HepG2 (cell line): ENCODE results near the gene EBP. TPM values are rescaled to one million over a fixed set of nuclear protein-coding genes. Genes with fewer than 3 reads are reported as not detected.

Source experiments
- ATAC-seq: fragments of 200-7000 bp; cut with Tn5 transposase; 3 replicates; pipeline ENCODE4 v1.9.1; 2020; ENCODE audit warnings: mild to moderate bottlenecking, moderate library complexity
- BruUV-seq: library from RNA; stranded (reverse); fragments of 400-500 nt; replicated peaks from 2 replicates; lab custom pipeline; 2021; lab: Mats Ljungman, UMichigan
- CTCF ChIA-PET: fragments of 300-600 bp; formaldehyde crosslinking; extraction: SDS; loops from one replicate; lab custom pipeline; 2021; ENCODE audit warnings: low total read pairs, inconsistent platforms, low intra/inter-chr PET ratio; lab: Yijun Ruan, JAX
- POLR2A ChIA-PET: fragments of 350-600 bp; sonication (Branson Sonifier 250); formaldehyde crosslinking; loops from one replicate; lab custom pipeline; 2020; ENCODE audit warnings: antibody characterized with exemption, inconsistent platforms; lab: Yijun Ruan, JAX
- DNase-seq: peaks from one replicate; pipeline ENCODE4 v3.0.0-alpha.2; 2015; ENCODE audit warnings: low spot score
- FAIRE-seq: peaks from 3 replicates; lab custom pipeline; 2011; peaks lifted over from hg19 to GRCh38; lab: Jason Lieb, UNC
- H2AFZ ChIP-seq: one replicate; pipeline ENCODE4 v1.6.1; 2011; ENCODE audit warnings: low read length, inconsistent platforms
- H3K27ac ChIP-seq: fragments of 300-600 bp; 3 replicates; pipeline ENCODE4 v1.8.0; 2011; ENCODE audit warnings: mixed run types, mild to moderate bottlenecking, mixed read lengths, low read length, inconsistent platforms; ENCODE audit not compliant: insufficient read depth; ENCODE audit errors: extremely low read length
- H3K27me3 ChIP-seq, 2 experiments: fragments of 200-600 bp in 1 of 2; 2 replicates in 1 of 2; 3 replicates in 1 of 2; pipeline versions ENCODE4 v1.6.0 to v1.8.0; 2011; ENCODE audit warnings: low read length in 2 of 2, mild to moderate bottlenecking in 2 of 2, moderate library complexity in 2 of 2, inconsistent platforms in 1 of 2; ENCODE audit not compliant: insufficient read depth in 2 of 2, control insufficient read depth in 1 of 2
- H3K36me3 ChIP-seq, 2 experiments: fragments of 200-600 bp in 1 of 2; replicated peaks in 1 of 2; 2 replicates in 1 of 2; 3 replicates in 1 of 2; pipeline versions ENCODE4 v1.5.1 to v1.8.0; 2011; ENCODE audit warnings: low read length in 2 of 2, inconsistent platforms in 1 of 2; ENCODE audit not compliant: insufficient read depth in 2 of 2, control insufficient read depth in 1 of 2
- H3K4me1 ChIP-seq: 2 replicates; pipeline ENCODE4 v1.5.1; 2012; ENCODE audit warnings: low read length, inconsistent platforms; ENCODE audit not compliant: insufficient read depth
- H3K4me2 ChIP-seq: 2 replicates; pipeline ENCODE4 v1.6.0; 2011; ENCODE audit warnings: low read depth, low read length, inconsistent platforms
- H3K4me3 ChIP-seq, 3 experiments: fragments of 200-600 bp in 1 of 3; sonication (generic), shearing (Covaris generic) in 1 of 3; replicated peaks in 1 of 3; 2 replicates each; pipeline ENCODE4 v1.5.1; 2011 to 2016; ENCODE audit warnings: low read length in 3 of 3, inconsistent platforms in 2 of 3, low read depth in 2 of 3, mild to moderate bottlenecking in 2 of 3, control low read depth in 1 of 3, mixed read lengths in 1 of 3; ENCODE audit not compliant: insufficient read depth in 1 of 3
- H3K79me2 ChIP-seq: one replicate; pipeline ENCODE4 v1.6.1; 2011; ENCODE audit warnings: low read length, inconsistent platforms; ENCODE audit not compliant: insufficient read depth
- H3K9ac ChIP-seq: 2 replicates; pipeline ENCODE4 v1.6.0; 2011; ENCODE audit warnings: mild to moderate bottlenecking, low read depth, low read length, inconsistent platforms; ENCODE audit not compliant: insufficient read depth
- H3K9me3 ChIP-seq: 2 replicates; pipeline ENCODE4 v1.5.1; 2012; ENCODE audit warnings: mild to moderate bottlenecking, low read length
- H4K20me1 ChIP-seq: 2 replicates; pipeline ENCODE4 v1.6.0; 2011; ENCODE audit warnings: inconsistent platforms, mild to moderate bottlenecking, low read length, moderate library complexity; ENCODE audit not compliant: insufficient read depth
- HMG20A ChIP-seq: IDR thresholded peaks from 2 replicates; pipeline ENCODE4 v1.6.1; 2016; ENCODE audit warnings: borderline replicate concordance
- HNRNPL ChIP-seq: fragments of 200-400 bp; formaldehyde crosslinking; IDR thresholded peaks from 2 replicates; pipeline ENCODE4 v1.6.1; 2017; ENCODE audit warnings: mild to moderate bottlenecking, low read depth, low read length
- IKZF5 ChIP-seq: IDR thresholded peaks from 2 replicates; pipeline ENCODE4 v1.6.1; 2018; ENCODE audit warnings: missing genetic modification reagents, mild to moderate bottlenecking, missing compliant biosample characterization
- JUND ChIP-seq: sonication (generic); formaldehyde crosslinking; IDR thresholded peaks from 2 replicates; pipeline ENCODE4 v1.8.0; 2022; ENCODE audit warnings: mild to moderate bottlenecking, missing genetic modification reagents
- KDM1A ChIP-seq: IDR thresholded peaks from 2 replicates; pipeline ENCODE4 v1.6.1; 2016; ENCODE audit warnings: missing compliant biosample characterization
- LRRFIP1 ChIP-seq: sonication (generic); formaldehyde crosslinking; conservative IDR thresholded peaks from 2 replicates; pipeline ENCODE4 v1.4.0; 2020; ENCODE audit warnings: missing genetic modification reagents
- MLLT10 ChIP-seq: sonication (generic); formaldehyde crosslinking; IDR thresholded peaks from 2 replicates; pipeline ENCODE4 v1.4.0; 2020; ENCODE audit warnings: missing genetic modification reagents
- NCOA2 ChIP-seq: sonication (generic); formaldehyde crosslinking; IDR thresholded peaks from 2 replicates; pipeline ENCODE4 v1.8.0; 2022; ENCODE audit warnings: inconsistent platforms
- POGZ ChIP-seq: sonication (generic); formaldehyde crosslinking; IDR thresholded peaks from 2 replicates; pipeline ENCODE4 v1.4.0; 2020; ENCODE audit warnings: mild to moderate bottlenecking, missing genetic modification reagents
- RNF2 ChIP-seq: fragments of 450-650 bp; conservative IDR thresholded peaks from 2 replicates; pipeline ENCODE4 v1.6.1; 2016; ENCODE audit warnings: low read depth
- TBX3 ChIP-seq: fragments of 450-650 bp; IDR thresholded peaks from 2 replicates; pipeline ENCODE4 v1.6.1; 2017; ENCODE audit warnings: antibody characterized with exemption, mild to moderate bottlenecking, inconsistent platforms, borderline replicate concordance
- TCF12 ChIP-seq, 2 experiments: fragments of 450-650 bp in 1 of 2; sonication (generic) in 1 of 2; formaldehyde crosslinking in 1 of 2; IDR thresholded peaks; 2 replicates each; pipeline versions ENCODE4 v1.6.1 to v1.8.0; 2017 to 2022; ENCODE audit warnings: antibody characterized with exemption in 1 of 2, mild to moderate bottlenecking in 1 of 2, missing genetic modification reagents in 1 of 2, moderate library complexity in 1 of 2
- THAP11 ChIP-seq: IDR thresholded peaks from 2 replicates; pipeline ENCODE4 v1.6.1; 2016; ENCODE audit warnings: missing biosample characterization, missing genetic modification reagents
- ZNF790 ChIP-seq: sonication (generic); formaldehyde crosslinking; IDR thresholded peaks from 2 replicates; pipeline ENCODE4 v1.8.0; 2022; ENCODE audit warnings: missing genetic modification reagents, mild to moderate bottlenecking, borderline replicate concordance
- ZSCAN5A ChIP-seq: sonication (generic); formaldehyde crosslinking; IDR thresholded peaks from 2 replicates; pipeline ENCODE4 v1.8.0; 2022; ENCODE audit warnings: mild to moderate bottlenecking, missing genetic modification reagents, borderline replicate concordance
- WGBS: methylation state at CpG from one replicate; pipeline ENCODE4 v1.1.6; 2017; ENCODE audit warnings: low lambda C conversion rate; 5-methylcytosine and 5-hydroxymethylcytosine counted together
- in situ Hi-C: cut with HindIII; loops from 2 replicates; pipeline ENCODE4 v1.10.0; 2017; ENCODE audit warnings: low pct_unique_long_range_greater_than_20kb; ENCODE audit not compliant: extremely low pct_ligation_motif_present
- intact Hi-C: fragments of 100-400 bp; cut with micrococcal nuclease; formaldehyde crosslinking; loops from one replicate; pipeline ENCODE4 v1.10.0; 2022; ENCODE audit not compliant: unreplicated experiment
- polyA plus RNA-seq, 8 experiments: library from polyadenylated mRNA; depleted of rRNA in 3 of 8; stranded (reverse) in 7 of 8; unstranded in 1 of 8; fragments of >200 nt; fragmentation: Illumina TruSeq in 4 of 8; extraction: Trizol in 4 of 8; gene quantifications; 2 replicates each; pipeline versions ENCODE4 v1.2.1 to v1.2.3, GENCODE V29; 2011 to 2016; ENCODE audit warnings: low read depth in 4 of 8, missing spikeins in 1 of 8, mixed read lengths in 1 of 8; ENCODE audit not compliant: insufficient read depth in 1 of 8
- total RNA-seq, 5 experiments: library from RNA; depleted of rRNA; stranded (reverse); fragments of >200 nt; fragmentation: Illumina TruSeq; extraction: Trizol; gene quantifications; 2 replicates each; pipeline ENCODE4 v1.2.3, GENCODE V29; 2016; ENCODE audit warnings: low read depth in 1 of 5

EBP gene
- total and polyA plus RNA-seq, 2 of the 13 experiments (the other 11 are each of a cell fraction or from before 2014, with no cell fraction given), result 106 to 260 TPM

- BruUV-seq, result no TSS peak
- DNase-seq, result no peak
- H3K9ac ChIP-seq, result no peak overlapping the region
- no peak for FAIRE-seq
- TF ChIP-seq TCF12 (IDR thresholded peaks at IDR 0.05), result no peak
- no peak for TF ChIP-seq TCF12 (CRISPR knock-in tag; IDR thresholded peaks at IDR 0.05)
- no peak for TF ChIP-seq POGZ (CRISPR knock-in tag)
- TF ChIP-seq THAP11 (CRISPR knock-in tag), result no peak
- no peak for TF ChIP-seq IKZF5 (CRISPR knock-in tag)
- TF ChIP-seq HNRNPL, result no peak
- no peak for TF ChIP-seq RNF2
- TF ChIP-seq MLLT10 (CRISPR knock-in tag), result no peak
- no peak for TF ChIP-seq KDM1A
- TF ChIP-seq, all 625 proteins: peak for 0
- WGBS, result 97% methylated on average over 7 of the region's 7 CpGs
- Histone ChIP-seq H3K4me3 (no peak overlapping the region), H3K79me2 (no peaks in the 10 kb centered on the region), H4K20me1 (no peaks in the 10 kb centered on the region), H3K27ac (no peak overlapping the region), H2AFZ (no peak overlapping the region), H3K9me3 (no peaks in the 10 kb centered on the region), H3K4me2 (no peak overlapping the region), H3K4me1 (peaks cover 10% of the 10 kb centered on the region), H3K36me3 (no peaks in the 10 kb centered on the region), H3K27me3 (no peaks in the 10 kb centered on the region)
- intact Hi-C loops (no loop called here), in situ Hi-C loops (no loop called here)
- CTCF ChIA-PET, result no interaction called here
- no peak for ATAC-seq
- POLR2A ChIA-PET, result no interaction called here
These were observed 17.3 kb upstream of the EBP start for GRCh38 chrX:48504261-48504660.

- 15% methylated on average over 5 of the region's 5 CpGs for WGBS
- no peak overlapping the region for H3K4me2 ChIP-seq
- H3K4me3 ChIP-seq, result no peak overlapping the region
- H2AFZ ChIP-seq, result no peak overlapping the region
- ATAC-seq, result no peak
- no peak overlapping the region for H3K27ac ChIP-seq
- ChIA-PET POLR2A (no interaction called here), CTCF (no interaction called here)
- no peaks in the 10 kb centered on the region for H4K20me1 ChIP-seq
- BruUV-seq, result no TSS peak
- peak; percentile 47 for DNase-seq
- in situ Hi-C loops (no loop called here), intact Hi-C loops (loop anchor here (5.0 kb wide), 1 partner anchor 33 kb away; the partner anchor contains the start of gene SLC38A5)
- no peaks in the 10 kb centered on the region for H3K79me2 ChIP-seq
- H3K9me3 ChIP-seq, result no peaks in the 10 kb centered on the region
- no peaks in the 10 kb centered on the region for H3K36me3 ChIP-seq
- H3K27me3 ChIP-seq, result no peaks in the 10 kb centered on the region
- no peak overlapping the region for H3K9ac ChIP-seq
- peaks cover 10% of the 10 kb centered on the region for H3K4me1 ChIP-seq
- FAIRE-seq, result peak; percentile 61
- TF ChIP-seq JUND (CRISPR knock-in tag) (peak; percentile 75; the same call in 1 of the 2 replicates), TBX3 (no peak), LRRFIP1 (CRISPR knock-in tag) (no peak), ZNF790 (CRISPR knock-in tag) (no peak), HMG20A (CRISPR knock-in tag) (peak; percentile 57; the same call in 1 of the 2 replicates), NCOA2 (CRISPR knock-in tag) (peak; percentile 46; the same call in 1 of the 2 replicates), ZSCAN5A (CRISPR knock-in tag) (no peak)
These were observed 16.1 kb upstream of the EBP start for GRCh38 chrX:48505481-48505880.
